Left lung (tissue), 10 donors: ENCODE data around the gene HOTAIR. TPM values are rescaled to one million over a fixed set of nuclear protein-coding genes. Genes with fewer than 3 reads are reported as not detected.

ENCODE experiments used
- ATAC-seq: fragments of 200-7000 bp; cut with Tn5 transposase; one replicate; pipeline ENCODE4 v1.9.1; 2020; ENCODE audit warnings: moderate library complexity
- DNase-seq, 4 donors: peaks; one replicate each; pipeline ENCODE4 v3.0.0-alpha.2; 2013 to 2020
- H3K27ac ChIP-seq, 2 donors: fragments of 200-600 bp; sonication (generic) in 1 of 2; one replicate each; pipeline versions ENCODE4 v1.5.0 to v1.8.0; 2020 to 2021
- H3K27me3 ChIP-seq, 2 donors: fragments of 200-600 bp; sonication (generic) in 1 of 2; one replicate each; pipeline versions ENCODE4 v1.5.0 to v1.8.0; 2020 to 2021
- H3K36me3 ChIP-seq, 2 donors: fragments of 200-600 bp; sonication (generic) in 1 of 2; one replicate each; pipeline versions ENCODE4 v1.5.0 to v1.8.0; 2020 to 2021
- H3K4me1 ChIP-seq, 2 donors: fragments of 200-600 bp; one replicate each; pipeline ENCODE4 v1.8.0; 2021
- H3K4me3 ChIP-seq, 2 donors: fragments of 200-600 bp; sonication (generic) in 1 of 2; one replicate each; pipeline versions ENCODE4 v1.5.0 to v1.8.0; 2020 to 2021; ENCODE audit warnings: mild to moderate bottlenecking in 1 of 2
- H3K9me3 ChIP-seq, 2 donors: fragments of 200-600 bp; sonication (generic) in 1 of 2; one replicate each; pipeline versions ENCODE4 v1.5.0 to v1.8.0; 2020 to 2021
- CTCF ChIP-seq, 2 donors: fragments of 200-600 bp; sonication (generic) in 1 of 2; IDR thresholded peaks; one replicate each; pipeline versions ENCODE4 v1.5.0 to v1.8.0; 2021; ENCODE audit warnings: antibody characterized with exemption in 2 of 2
- intact Hi-C, 2 donors: fragments of 100-400 bp; cut with DNase I; formaldehyde crosslinking; loops; one replicate each; pipeline versions ENCODE4 v1.11.2 to v1.14.2; 2022
- polyA plus RNA-seq, 6 donors: library from polyadenylated mRNA; unstranded; fragments of 120-200 nt; gene quantifications; one replicate each; pipeline ENCODE4 v1.2.1, GENCODE V29; 2013; ENCODE audit not compliant: insufficient read length in 6 of 6
- total RNA-seq, 2 donors: library from RNA; stranded (reverse); fragmentation: NEBNext Ultra II Directional; extraction: Animal tissue kit (Norgen Biotek cat#: 25700); gene quantifications; one replicate each; pipeline ENCODE4 v1.2.1, GENCODE V29; 2021
- donor health status: DM: no; HTN: yes; CAD: no.
- donor health status: DM: no; HTN: no; CAD: no.

HOTAIR gene
- total and polyA plus RNA-seq, 8 donors = not detected

DNA sequence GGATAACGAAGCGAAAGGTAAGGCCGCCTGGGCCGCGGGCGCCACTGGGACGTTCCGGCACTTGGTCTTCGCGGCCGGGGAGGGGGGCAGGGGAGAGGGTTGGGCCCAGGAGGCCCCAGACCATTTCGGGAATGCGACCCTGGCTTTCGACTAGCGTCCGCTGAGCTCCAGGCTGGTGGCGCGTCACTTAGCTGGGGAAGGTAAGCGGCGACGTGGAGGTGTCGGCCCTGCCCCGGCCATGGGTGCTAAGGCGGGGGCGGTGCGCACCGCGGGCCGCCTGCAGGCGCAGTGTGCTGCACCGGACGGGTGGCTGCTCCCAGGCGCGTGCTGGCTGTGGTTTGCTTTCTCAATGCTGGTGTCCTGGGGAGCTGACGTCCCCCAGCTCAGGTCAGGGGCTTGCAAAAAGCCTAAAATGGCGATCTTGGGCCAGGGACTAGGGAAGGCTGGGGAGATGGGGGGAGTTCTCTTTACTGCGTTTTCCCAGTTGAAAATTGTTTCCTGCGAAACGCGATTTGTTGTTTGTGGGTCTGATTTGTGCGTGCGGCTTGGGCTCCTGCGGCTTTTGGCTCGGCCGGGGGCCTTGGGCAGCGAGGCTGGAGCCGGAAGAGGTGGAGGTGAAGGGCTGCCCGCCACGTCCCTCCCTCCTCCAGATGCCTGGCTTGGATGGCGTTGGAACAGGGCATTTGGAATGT, 11.4 kb upstream of the HOTAIR start:
- DNase-seq (no peak), ATAC-seq (no peak)
- peaks cover 95 to 100% of the 10 kb centered on the region in 2 donors for H3K27me3 ChIP-seq
- no peak for TF ChIP-seq CTCF (IDR thresholded peaks at IDR 0.05)
- no peaks in the 10 kb centered on the region for H3K9me3 ChIP-seq
- peaks cover 3 to 20% of the 10 kb centered on the region in 2 donors for H3K4me1 ChIP-seq
- H3K36me3 ChIP-seq = no peaks in the 10 kb centered on the region
- no peak overlapping the region for H3K27ac ChIP-seq
- intact Hi-C loops = no loop called here
- H3K4me3 ChIP-seq = no peak overlapping the region

- intact Hi-C loops = no loop called here
- Histone ChIP-seq H3K27me3 (peaks cover 95 to 100% of the 10 kb centered on the region in 2 donors), H3K9me3 (no peaks in the 10 kb centered on the region), H3K36me3 (no peaks in the 10 kb centered on the region), H3K4me1 (peaks cover 3 to 20% of the 10 kb centered on the region in 2 donors), H3K4me3 (no peak overlapping the region), H3K27ac (no peak overlapping the region)
- TF ChIP-seq CTCF (IDR thresholded peaks at IDR 0.05) = no peak
- DNase-seq (no peak), ATAC-seq (no peak)
Observed at GRCh38 chr12:53985692-53985993, 10.9 kb upstream of the HOTAIR start.

- Histone ChIP-seq H3K9me3 (no peaks in the 10 kb centered on the region), H3K27me3 (peaks cover 95 to 100% of the 10 kb centered on the region in 2 donors), H3K4me1 (peaks cover 3 to 20% of the 10 kb centered on the region in 2 donors), H3K27ac (no peak within 1 kb of the TSS), H3K36me3 (no peaks in the 10 kb centered on the region), H3K4me3 (no peak within 1 kb of the TSS)
- no peak for TF ChIP-seq CTCF (IDR thresholded peaks at IDR 0.05)
- intact Hi-C loops = no loop called here
- DNase-seq (peak in 2 of 4 donors; percentile 58 to 89), ATAC-seq (peak; percentile 56)
Observed at GRCh38 chr12:53984901-53985691, 10.3 kb upstream of the HOTAIR start, which contains the start of gene HOXC10. Gene HOXC10, plus strand, starts transcription at chr12:53985146. Its CDS starts 114 bp downstream, at chr12:53985260.

DNA sequence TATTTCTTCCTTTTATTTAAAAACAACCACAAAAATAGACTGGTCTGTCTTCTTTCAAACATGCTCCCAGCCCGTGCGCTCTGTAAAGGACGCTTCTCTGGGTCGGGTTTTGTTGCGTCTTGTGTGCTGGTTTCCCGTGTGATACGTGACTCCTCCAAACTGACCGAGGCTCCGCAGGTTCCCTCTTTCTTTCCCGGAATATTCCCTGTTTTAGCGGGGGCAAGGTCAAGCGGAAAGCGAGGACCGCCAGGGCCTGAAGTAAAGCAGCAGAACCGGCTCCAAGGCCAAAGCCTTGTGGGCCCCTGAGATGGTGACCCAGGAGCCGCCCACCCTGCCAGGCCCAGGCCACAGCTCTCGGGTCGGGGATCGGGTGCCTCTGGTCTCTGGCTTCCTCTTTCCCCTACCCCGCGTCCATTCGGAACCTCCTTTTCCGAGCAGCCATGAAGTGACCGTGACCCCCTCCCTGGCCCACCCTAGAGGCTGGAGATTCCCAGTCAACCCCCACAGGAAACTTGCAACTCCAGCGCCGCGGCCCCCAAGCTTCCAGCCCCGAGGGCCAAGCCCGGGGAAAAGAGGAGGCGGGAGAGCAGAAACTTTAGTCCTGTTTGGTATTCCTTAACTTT, 9.3 kb upstream of the HOTAIR start:
- Histone ChIP-seq H3K4me3 (no peak overlapping the region), H3K9me3 (no peaks in the 10 kb centered on the region), H3K27me3 (peaks cover 93 to 100% of the 10 kb centered on the region in 2 donors), H3K4me1 (peaks cover 3 to 16% of the 10 kb centered on the region in 2 donors), H3K36me3 (no peaks in the 10 kb centered on the region), H3K27ac (no peak overlapping the region)
- ATAC-seq (no peak), DNase-seq (no peak)
- intact Hi-C loops = no loop called here
- TF ChIP-seq CTCF (IDR thresholded peaks at IDR 0.05) = no peak

DNA sequence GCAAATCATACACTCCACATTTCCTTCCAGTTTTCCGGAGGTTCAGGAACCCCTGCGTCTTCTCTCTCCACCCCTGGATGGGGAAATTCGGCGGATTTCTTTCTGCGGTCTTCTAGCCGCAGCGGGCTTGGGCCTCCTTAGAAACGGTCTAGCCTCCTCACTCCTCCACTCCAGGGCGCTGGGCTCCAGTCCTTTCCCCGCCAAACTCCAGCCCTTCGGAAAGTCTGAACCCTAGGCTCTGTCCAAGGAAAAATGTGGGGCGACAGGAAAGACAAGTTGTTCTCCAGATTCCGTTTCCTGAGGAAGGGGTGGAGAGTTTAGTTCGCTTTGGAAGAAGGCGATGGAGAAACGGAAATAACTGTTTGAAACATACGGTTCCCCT, 8.8 kb upstream of the HOTAIR start:
- Histone ChIP-seq H3K4me3 (no peak overlapping the region), H3K27ac (no peak overlapping the region), H3K9me3 (no peaks in the 10 kb centered on the region), H3K27me3 (peaks cover 93 to 100% of the 10 kb centered on the region in 2 donors), H3K36me3 (no peaks in the 10 kb centered on the region), H3K4me1 (peaks cover 3 to 14% of the 10 kb centered on the region in 2 donors)
- no peak for TF ChIP-seq CTCF (IDR thresholded peaks at IDR 0.05)
- intact Hi-C loops = no loop called here
- ATAC-seq (no peak), DNase-seq (no peak)
